Measurements from ENCODE around the gene COL5A1.

- TF ChIP-seq CTCF (conservative IDR thresholded peaks at IDR 0.05; ENCODE audit: low read depth, low read length): no peak
- no peak for TF ChIP-seq EZH2 (IDR thresholded peaks at IDR 0.05; ENCODE audit: low read length, unreplicated experiment)
- TF ChIP-seq EZH2phosphoT487 (IDR thresholded peaks at IDR 0.05; ENCODE audit: borderline replicate concordance, low read length): no peak
These were observed 106.4 kb downstream of the COL5A1 start for GRCh38 chr9:134747951-134748489.
